ENCODE results near the gene ANK3.

Gene ANK3

DNA sequence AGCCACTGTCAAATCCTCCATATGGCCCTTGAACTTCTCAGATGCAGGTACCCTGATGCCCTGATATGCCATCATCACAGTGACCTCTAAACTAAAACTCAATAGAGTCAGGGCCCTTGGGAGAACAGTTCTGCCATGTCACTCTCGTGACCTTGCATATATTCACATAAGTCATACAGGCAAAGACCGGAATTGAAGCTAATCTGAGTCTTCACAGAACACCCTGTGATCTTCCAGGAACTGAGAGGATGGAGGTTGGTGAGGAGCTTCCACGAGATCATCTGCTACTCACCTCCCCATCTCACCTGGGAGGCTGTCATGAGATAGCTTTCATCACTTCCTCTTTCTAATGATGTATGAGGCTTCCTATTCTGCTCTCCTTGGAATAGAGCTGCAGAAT, 254.7 kb downstream of the ANK3 start:
- no peak for TF ChIP-seq SIN3A (IDR thresholded peaks at IDR 0.05; ENCODE audit: borderline replicate concordance, insufficient read depth, low read length)

DNA sequence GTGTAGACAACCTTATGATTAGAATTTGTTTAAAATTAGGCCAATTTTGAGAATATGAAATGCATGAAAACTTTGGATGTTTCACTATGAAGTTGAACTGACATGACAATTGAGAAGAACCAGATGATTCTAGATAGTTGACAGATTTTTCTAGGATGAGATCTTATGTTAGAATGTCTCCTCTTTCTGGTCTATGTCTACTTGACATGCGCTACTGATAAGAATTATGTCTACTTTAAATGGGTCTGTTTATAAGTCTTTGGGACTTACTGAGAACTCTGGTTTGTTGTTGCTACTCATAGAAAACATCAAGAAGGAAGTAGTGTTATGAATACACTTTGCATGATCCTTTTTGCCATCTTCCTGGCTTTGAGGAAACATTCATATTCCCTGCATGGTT, 255.1 kb downstream of the ANK3 start:
- TF ChIP-seq, protein P1, sequence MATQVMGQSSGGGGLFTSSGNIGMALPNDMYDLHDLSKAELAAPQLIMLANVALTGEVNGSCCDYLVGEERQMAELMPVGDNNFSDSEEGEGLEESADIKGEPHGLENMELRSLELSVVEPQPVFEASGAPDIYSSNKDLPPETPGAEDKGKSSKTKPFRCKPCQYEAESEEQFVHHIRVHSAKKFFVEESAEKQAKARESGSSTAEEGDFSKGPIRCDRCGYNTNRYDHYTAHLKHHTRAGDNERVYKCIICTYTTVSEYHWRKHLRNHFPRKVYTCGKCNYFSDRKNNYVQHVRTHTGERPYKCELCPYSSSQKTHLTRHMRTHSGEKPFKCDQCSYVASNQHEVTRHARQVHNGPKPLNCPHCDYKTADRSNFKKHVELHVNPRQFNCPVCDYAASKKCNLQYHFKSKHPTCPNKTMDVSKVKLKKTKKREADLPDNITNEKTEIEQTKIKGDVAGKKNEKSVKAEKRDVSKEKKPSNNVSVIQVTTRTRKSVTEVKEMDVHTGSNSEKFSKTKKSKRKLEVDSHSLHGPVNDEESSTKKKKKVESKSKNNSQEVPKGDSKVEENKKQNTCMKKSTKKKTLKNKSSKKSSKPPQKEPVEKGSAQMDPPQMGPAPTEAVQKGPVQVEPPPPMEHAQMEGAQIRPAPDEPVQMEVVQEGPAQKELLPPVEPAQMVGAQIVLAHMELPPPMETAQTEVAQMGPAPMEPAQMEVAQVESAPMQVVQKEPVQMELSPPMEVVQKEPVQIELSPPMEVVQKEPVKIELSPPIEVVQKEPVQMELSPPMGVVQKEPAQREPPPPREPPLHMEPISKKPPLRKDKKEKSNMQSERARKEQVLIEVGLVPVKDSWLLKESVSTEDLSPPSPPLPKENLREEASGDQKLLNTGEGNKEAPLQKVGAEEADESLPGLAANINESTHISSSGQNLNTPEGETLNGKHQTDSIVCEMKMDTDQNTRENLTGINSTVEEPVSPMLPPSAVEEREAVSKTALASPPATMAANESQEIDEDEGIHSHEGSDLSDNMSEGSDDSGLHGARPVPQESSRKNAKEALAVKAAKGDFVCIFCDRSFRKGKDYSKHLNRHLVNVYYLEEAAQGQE (IDR thresholded peaks at IDR 0.05; ENCODE audit: insufficient read depth in 1 of 2, low read depth in 2 of 2, low read length in 2 of 2), result no peak
- TF ChIP-seq TAF1 (IDR thresholded peaks at IDR 0.05; ENCODE audit: borderline replicate concordance, insufficient read depth, low read length) (no peak), POLR2AphosphoS5 (IDR thresholded peaks at IDR 0.05; ENCODE audit: low read depth, low read length) (no peak), FOXP2 (optimal IDR thresholded peaks at IDR 0.05; ENCODE audit: borderline replicate concordance, extremely low read depth, extremely low read length, insufficient read depth) (no peak), SIN3A (IDR thresholded peaks at IDR 0.05; ENCODE audit: borderline replicate concordance, insufficient read depth, low read length) (no peak)

DNA sequence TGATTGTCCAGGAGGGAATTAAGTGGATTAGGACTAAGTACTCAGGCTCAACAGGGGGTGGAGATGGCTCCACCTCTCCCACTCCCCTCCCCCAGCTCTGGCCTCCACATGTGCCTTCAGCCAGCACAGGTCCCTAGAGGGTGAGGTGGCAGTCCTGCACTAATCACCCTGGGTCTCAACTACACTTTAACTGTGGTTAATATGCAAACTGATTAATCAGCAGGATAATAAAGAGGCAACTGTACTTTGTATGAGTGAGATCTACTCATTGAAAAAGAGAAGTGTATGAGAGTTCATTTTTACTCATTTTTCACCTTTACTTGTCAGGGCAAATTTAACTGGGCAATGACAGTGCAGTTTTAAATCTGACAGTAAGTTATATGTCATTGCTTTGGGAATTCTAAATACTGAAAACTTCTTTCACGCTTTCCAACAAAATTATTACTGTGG, 259.5 kb downstream of the ANK3 start:
- TF ChIP-seq POLR2AphosphoS5 (IDR thresholded peaks at IDR 0.05; ENCODE audit: low read depth, low read length) (no peak), SIN3A (IDR thresholded peaks at IDR 0.05; ENCODE audit: borderline replicate concordance, insufficient read depth, low read length) (no peak), TAF1 (IDR thresholded peaks at IDR 0.05; ENCODE audit: borderline replicate concordance, insufficient read depth, low read length) (no peak), FOXP2 (optimal IDR thresholded peaks at IDR 0.05; ENCODE audit: borderline replicate concordance, extremely low read depth, extremely low read length, insufficient read depth) (no peak)
- TF ChIP-seq, protein P1 (IDR thresholded peaks at IDR 0.05; ENCODE audit: insufficient read depth in 1 of 2, low read depth in 2 of 2, low read length in 2 of 2), result no peak

DNA sequence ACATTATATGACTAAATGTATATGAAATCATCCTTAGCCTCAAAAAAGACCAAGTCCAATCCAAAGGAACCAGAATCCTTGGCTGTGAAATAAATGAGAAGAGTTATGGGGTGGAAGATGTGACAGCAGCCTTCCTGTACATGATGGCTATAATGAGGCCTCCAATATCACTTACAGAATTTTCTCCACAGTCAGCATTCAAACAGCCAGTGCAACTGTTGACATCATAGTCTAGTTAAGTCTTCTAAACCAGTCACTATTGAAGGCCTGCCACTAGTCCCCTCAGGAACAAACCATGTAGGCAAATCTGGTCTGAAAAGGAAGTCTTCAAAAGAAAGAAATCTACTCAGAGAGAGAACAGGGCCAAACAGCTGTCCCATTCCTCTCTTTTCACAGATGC, 263.8 kb downstream of the ANK3 start:
- TF ChIP-seq POLR2AphosphoS5 (IDR thresholded peaks at IDR 0.05; ENCODE audit: low read depth, low read length), result no peak
- no peak for TF ChIP-seq SIN3A (IDR thresholded peaks at IDR 0.05; ENCODE audit: borderline replicate concordance, insufficient read depth, low read length)
- no peak for TF ChIP-seq FOXP2 (optimal IDR thresholded peaks at IDR 0.05; ENCODE audit: borderline replicate concordance, extremely low read depth, extremely low read length, insufficient read depth)
- TF ChIP-seq, protein P1 (IDR thresholded peaks at IDR 0.05; ENCODE audit: insufficient read depth in 1 of 2, low read depth in 2 of 2, low read length in 2 of 2), result no peak
- no peak for TF ChIP-seq TAF1 (IDR thresholded peaks at IDR 0.05; ENCODE audit: borderline replicate concordance, insufficient read depth, low read length)

- TF ChIP-seq FOXP2 (optimal IDR thresholded peaks at IDR 0.05; ENCODE audit: borderline replicate concordance, extremely low read depth, extremely low read length, insufficient read depth) (no peak), TAF1 (IDR thresholded peaks at IDR 0.05; ENCODE audit: borderline replicate concordance, insufficient read depth, low read length) (no peak), POLR2AphosphoS5 (IDR thresholded peaks at IDR 0.05; ENCODE audit: low read depth, low read length) (no peak)
Observed at GRCh38 chr10:60124536-60124935, 265.1 kb downstream of the ANK3 start.

DNA sequence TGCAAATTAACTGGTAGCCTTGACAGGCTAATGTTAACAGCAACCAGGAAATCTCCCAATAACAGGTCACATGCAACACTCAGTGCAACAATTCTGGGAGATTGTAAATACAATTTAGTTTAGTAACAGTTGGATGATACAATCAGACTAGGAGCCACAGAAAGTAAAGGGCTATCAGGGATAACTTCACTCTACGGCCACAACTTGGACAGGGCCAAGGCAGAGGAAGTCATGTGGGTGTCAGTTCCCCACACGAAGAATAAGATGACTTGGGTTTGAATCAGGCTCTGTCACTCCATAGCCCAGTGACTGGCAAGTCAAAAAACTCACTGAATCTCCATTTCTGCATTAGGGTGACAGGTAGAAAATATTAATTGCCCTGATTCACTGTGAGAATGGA, 266.0 kb downstream of the ANK3 start:
- TF ChIP-seq POLR2AphosphoS5 (IDR thresholded peaks at IDR 0.05; ENCODE audit: low read depth, low read length) (no peak), FOXP2 (optimal IDR thresholded peaks at IDR 0.05; ENCODE audit: borderline replicate concordance, extremely low read depth, extremely low read length, insufficient read depth) (no peak), SIN3A (IDR thresholded peaks at IDR 0.05; ENCODE audit: borderline replicate concordance, insufficient read depth, low read length) (no peak), TAF1 (IDR thresholded peaks at IDR 0.05; ENCODE audit: borderline replicate concordance, insufficient read depth, low read length) (no peak)
- TF ChIP-seq, protein P1 (IDR thresholded peaks at IDR 0.05; ENCODE audit: insufficient read depth in 1 of 2, low read depth in 2 of 2, low read length in 2 of 2), result no peak
